Skeletal muscle tissue (tissue), 4 donors: ENCODE results near the gene ANKS1B. TPM values are rescaled to one million over a fixed set of nuclear protein-coding genes. Genes with fewer than 3 reads are reported as not detected.
"Not testable (repeated sequence)": the region's sequence is repeated elsewhere in the genome, so short reads cannot be mapped to it uniquely, and the experiment has no call there.

Experiments used
- H3K27ac ChIP-seq: one replicate; pipeline ENCODE4 v1.7.0; 2013; ENCODE audit warnings: mild to moderate bottlenecking, low read depth, low read length, inconsistent platforms
- H3K27me3 ChIP-seq, 3 donors: one replicate each; pipeline ENCODE4 v1.7.0; 2013; ENCODE audit warnings: low read length in 3 of 3; ENCODE audit not compliant: control insufficient read depth in 3 of 3, insufficient read depth in 3 of 3
- H3K36me3 ChIP-seq, 3 donors: one replicate each; pipeline ENCODE4 v1.7.0; 2013; ENCODE audit warnings: low read length in 3 of 3; ENCODE audit not compliant: control insufficient read depth in 3 of 3, insufficient read depth in 3 of 3
- H3K4me1 ChIP-seq, 3 donors: one replicate each; pipeline ENCODE4 v1.7.0; 2013; ENCODE audit warnings: low read length in 3 of 3, mild to moderate bottlenecking in 3 of 3; ENCODE audit not compliant: control insufficient read depth in 3 of 3, insufficient read depth in 3 of 3
- H3K4me3 ChIP-seq, 3 donors: one replicate each; pipeline ENCODE4 v1.7.0; 2013; ENCODE audit warnings: low read length in 3 of 3
- H3K9ac ChIP-seq, 3 donors: one replicate each; pipeline ENCODE4 v1.7.0; 2013; ENCODE audit warnings: low read length in 3 of 3, mild to moderate bottlenecking in 3 of 3, moderate library complexity in 2 of 3, low read depth in 1 of 3
- H3K9me3 ChIP-seq, 3 donors: one replicate each; pipeline ENCODE4 v1.7.0; 2013; ENCODE audit warnings: low read length in 3 of 3; ENCODE audit not compliant: control insufficient read depth in 3 of 3
- total RNA-seq: library from RNA; depleted of rRNA; stranded (reverse); fragments of >200 nt; gene quantifications from one replicate; pipeline ENCODE4 v1.2.3, GENCODE V29; 2014
- donor health status: Osteomylitis.

Gene ANKS1B
- 10.4 TPM for total RNA-seq

DNA sequence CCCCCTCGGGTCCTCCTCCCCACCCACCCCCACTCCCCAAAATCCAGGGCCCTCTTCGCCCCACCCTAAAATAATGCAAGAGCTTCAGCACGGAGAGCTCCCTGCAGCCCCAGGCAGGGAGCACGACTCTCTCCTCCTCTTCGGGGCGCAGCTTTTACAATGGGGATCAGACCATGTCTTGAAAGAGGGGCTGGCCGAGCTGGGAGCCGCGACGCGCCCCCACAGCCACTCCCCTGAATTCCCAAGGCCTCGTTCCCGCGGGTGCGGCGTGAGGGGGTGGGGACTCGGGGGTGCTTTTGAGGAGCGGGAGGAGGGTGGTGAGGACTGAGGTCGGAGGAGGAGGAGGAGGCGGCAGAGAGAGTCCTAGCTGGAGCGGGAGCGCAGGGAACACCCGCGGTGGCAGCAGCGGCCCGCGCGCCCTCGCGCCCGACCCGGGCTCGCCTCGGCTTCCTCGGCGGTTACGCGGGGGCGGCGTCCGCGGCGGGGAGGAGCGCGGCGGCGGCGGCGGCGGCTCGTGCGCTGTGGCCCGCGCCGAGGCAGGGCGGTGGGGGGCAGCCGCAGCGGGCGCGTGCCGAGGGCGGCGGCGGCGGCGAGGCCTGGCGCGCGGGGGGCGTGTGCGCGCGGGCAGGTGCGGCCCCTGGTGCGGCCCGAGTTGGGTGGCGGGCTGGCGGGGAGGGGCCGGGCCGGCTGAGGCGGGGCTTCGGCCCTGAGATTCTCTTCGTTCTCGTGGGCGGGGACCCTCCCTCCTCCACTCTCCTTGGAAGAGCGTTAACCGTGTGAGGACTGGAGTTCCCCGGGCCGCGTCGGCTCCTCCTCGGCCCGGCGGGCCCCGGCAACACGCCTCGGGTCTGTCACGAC is at the start of gene ANKS1B:
Gene ANKS1B, minus strand, starts transcription at position 666 of the 858 bp plus-strand sequence. CDS start 699 bp downstream, outside the sequence.
- Histone ChIP-seq H3K36me3 (no peaks in the 10 kb centered on the region), H3K9me3 (no peaks in the 10 kb centered on the region), H3K27me3 (no peaks in the 10 kb centered on the region), H3K4me3 (peak within 1 kb of the TSS; percentile 70 to 84 (median 76)), H3K4me1 (peaks cover 2 to 9% (median 4%) of the 10 kb centered on the region in 3 donors), H3K27ac (peak within 1 kb of the TSS; percentile 54), H3K9ac (peak within 1 kb of the TSS; percentile 71 to 85 (median 79))

DNA sequence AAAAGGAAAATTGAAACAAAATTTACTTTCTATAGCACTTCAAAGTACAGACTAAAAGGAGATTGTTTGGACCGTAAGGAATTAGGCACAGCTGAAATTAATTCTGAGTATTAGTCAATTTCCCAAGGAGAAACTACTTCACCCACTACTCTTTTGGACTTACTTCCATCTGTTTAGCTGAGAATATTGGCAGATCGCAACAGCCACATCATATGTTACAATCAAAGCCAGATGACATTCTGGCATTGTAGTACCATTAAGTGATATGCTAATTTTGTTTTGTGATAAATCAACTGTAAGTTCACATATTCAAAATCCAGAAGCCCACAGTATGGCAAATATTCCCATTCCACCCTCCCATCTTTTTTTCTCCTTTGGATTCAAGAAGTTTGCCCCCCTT is 47.1 kb upstream of the ANKS1B start:
- no peak overlapping the region for H3K9ac ChIP-seq
- no peaks in the 10 kb centered on the region for H3K9me3 ChIP-seq
- no peak overlapping the region for H3K4me3 ChIP-seq
- H3K4me1 ChIP-seq, result no peaks in the 10 kb centered on the region
- H3K27ac ChIP-seq, result no peak overlapping the region
- no peaks in the 10 kb centered on the region for H3K27me3 ChIP-seq
- H3K36me3 ChIP-seq, result no peaks in the 10 kb centered on the region

DNA sequence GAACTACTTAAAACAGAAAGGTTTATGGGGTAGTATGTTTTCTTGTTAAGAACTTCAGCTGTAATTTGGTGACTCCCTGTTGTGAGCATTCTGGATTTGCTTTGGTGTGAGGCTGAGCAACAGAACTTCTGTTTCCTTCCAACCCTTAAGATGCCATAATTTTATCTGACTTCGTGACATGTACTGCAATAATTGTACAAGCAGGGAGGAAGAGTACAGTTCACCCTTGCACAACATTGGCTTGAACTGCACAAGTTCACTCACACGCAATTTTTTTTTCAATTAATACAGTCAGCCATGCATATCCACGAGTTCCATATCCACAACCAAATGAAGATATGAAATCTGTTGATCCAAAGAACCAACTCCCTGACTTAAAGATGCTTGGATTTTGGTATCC is 42.9 kb upstream of the ANKS1B start:
- H3K36me3 ChIP-seq, result no peaks in the 10 kb centered on the region
- H3K4me1 ChIP-seq, result no peaks in the 10 kb centered on the region
- H3K4me3 ChIP-seq, result no peak overlapping the region
- no peaks in the 10 kb centered on the region for H3K9me3 ChIP-seq
- no peak overlapping the region for H3K27ac ChIP-seq
- H3K27me3 ChIP-seq, result no peaks in the 10 kb centered on the region
- no peak overlapping the region for H3K9ac ChIP-seq

DNA sequence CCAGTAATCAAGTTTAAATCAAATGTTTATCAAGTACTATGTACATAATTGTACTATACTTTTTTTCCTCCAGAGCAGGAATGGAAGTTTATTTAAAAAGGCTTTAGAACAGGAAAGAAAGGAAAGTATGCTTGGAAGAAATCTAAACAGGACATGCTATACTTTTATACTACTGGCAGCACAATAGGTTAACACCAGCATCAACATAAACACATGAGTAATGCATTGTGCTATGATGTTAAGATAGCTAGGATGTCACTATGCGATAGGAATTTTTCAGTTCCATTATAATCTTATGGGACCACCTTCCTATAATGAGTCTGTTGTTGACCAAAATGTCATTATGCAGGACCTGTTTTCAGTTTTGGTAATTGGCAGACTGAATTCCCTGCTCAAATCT is 41.5 kb upstream of the ANKS1B start:
- H3K27me3 ChIP-seq, result no peaks in the 10 kb centered on the region
- H3K4me3 ChIP-seq, result no peak overlapping the region
- H3K9me3 ChIP-seq, result no peaks in the 10 kb centered on the region
- no peaks in the 10 kb centered on the region for H3K36me3 ChIP-seq
- H3K9ac ChIP-seq, result no peak overlapping the region
- no peak overlapping the region for H3K27ac ChIP-seq
- no peaks in the 10 kb centered on the region for H3K4me1 ChIP-seq

DNA sequence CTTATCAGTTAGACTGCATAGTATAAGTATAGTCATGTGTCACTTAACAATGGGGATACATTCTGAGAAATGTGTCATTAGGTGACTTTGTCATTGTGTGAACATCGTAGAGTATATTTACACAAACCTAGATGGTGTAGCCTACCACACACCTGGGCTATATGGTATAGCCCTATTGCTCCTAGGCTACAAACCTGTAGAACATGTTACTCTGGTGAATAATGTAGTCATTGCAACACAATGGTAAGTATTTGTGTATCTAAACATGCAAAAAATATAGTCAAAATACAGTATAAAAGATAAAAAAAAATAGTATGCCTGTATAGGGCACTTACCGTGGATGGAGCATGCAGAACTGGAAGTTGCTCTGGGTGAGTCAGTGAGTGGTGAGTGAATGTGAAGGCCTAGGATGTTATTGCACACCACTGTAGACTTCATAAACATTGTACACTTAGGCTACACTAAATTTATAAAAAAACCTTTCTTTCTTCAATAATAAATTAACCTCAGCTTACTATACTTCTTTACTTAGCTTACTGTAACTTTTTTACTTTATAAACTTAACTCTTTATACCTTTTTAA is 40.3 kb upstream of the ANKS1B start:
- no peak overlapping the region for H3K27ac ChIP-seq
- H3K9me3 ChIP-seq, result no peaks in the 10 kb centered on the region
- no peaks in the 10 kb centered on the region for H3K27me3 ChIP-seq
- H3K4me1 ChIP-seq, result no peaks in the 10 kb centered on the region
- no peak overlapping the region for H3K9ac ChIP-seq
- H3K4me3 ChIP-seq, result no peak overlapping the region
- H3K36me3 ChIP-seq, result no peaks in the 10 kb centered on the region

DNA sequence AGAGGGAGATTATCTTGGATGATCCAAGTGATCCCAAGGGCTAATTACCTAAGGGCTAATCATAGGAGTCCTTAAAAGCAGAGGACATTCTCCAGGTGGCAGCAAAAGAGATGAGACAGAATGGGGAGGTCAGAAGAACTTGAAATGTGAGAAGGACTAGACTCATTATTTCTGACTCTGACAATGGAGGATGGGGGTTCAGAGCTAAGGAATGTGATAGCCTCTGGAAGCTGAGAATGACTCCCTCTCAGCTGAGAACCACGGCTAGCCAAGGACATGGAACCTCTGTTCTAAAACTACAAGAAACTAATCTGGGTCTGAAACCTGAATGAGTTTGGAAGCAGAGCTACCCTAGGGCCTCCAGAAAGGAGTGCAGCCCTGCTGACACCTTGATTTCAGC is 35.6 kb upstream of the ANKS1B start:
- Histone ChIP-seq H3K4me3 (no peak overlapping the region), H3K27ac (no peak overlapping the region), H3K9me3 (no peaks in the 10 kb centered on the region), H3K9ac (no peak overlapping the region), H3K36me3 (no peaks in the 10 kb centered on the region), H3K4me1 (no peaks in the 10 kb centered on the region), H3K27me3 (no peaks in the 10 kb centered on the region)

DNA sequence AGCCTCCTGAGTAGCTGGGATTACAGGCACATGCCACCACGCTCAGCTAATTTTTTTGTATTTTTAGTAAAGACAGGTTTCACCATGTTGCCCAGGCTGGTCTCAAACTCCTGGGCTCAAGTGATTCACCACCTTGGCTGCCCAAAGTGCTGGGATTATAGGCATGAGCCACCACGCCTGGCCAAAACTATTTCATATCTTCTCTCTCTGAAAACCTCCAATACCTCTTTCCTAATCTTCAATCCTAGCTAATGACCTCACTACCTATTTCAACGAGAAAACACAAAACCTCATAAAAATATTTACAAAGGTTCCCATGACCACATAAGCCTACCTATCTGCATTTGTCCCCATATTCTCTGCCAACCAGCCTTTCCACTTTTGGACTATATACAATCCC is 32.3 kb upstream of the ANKS1B start:
- no peaks in the 10 kb centered on the region for H3K9me3 ChIP-seq
- H3K4me1 ChIP-seq, result no peaks in the 10 kb centered on the region
- no peaks in the 10 kb centered on the region for H3K36me3 ChIP-seq
- no peak overlapping the region for H3K9ac ChIP-seq
- no peak overlapping the region for H3K27ac ChIP-seq
- no peaks in the 10 kb centered on the region for H3K27me3 ChIP-seq
- H3K4me3 ChIP-seq, result no peak overlapping the region

DNA sequence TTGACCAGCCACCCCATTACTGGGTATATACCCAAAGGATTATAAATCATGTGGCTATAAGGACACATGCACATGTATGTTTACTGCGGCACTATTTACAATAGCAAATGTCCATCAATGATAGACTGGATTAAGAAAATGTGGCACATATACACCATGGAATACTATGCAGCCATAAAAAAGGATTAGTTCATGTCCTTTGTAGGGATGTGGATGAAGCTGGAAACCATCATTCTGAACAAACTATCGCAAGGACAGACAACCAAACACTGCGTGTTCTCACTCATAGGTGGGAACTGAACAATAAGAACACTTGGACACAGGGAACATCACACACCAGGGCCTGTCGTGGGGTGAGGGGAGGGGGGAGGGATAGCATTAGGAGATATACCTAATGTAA is 31.6 kb upstream of the ANKS1B start:
- H3K4me3 ChIP-seq, H3K36me3 ChIP-seq, H3K27ac ChIP-seq, H3K9me3 ChIP-seq, H3K9ac ChIP-seq, H3K27me3 ChIP-seq, H3K4me1 ChIP-seq: not testable (repeated sequence)

DNA sequence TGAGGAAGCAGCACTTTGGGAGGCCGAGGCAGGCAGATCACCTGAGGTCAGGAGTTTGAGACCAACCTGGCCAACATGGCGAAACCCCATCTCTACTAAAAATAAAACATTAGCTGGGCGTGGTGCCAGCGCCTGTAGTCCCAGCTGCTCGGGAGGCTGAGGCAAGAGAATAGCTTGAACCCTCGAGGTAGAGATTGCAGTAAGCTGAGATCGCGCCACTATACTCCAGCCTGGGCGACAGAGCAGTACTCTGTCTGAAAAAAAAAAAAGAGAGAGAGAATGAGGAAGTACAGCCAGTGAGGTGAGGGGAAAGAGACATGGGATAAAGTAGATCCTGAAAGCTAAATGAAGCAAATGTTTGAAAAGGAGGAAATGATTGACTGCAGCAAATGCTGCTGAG is 21.1 kb upstream of the ANKS1B start:
- H3K36me3 ChIP-seq, H3K27ac ChIP-seq, H3K9me3 ChIP-seq, H3K9ac ChIP-seq, H3K4me3 ChIP-seq, H3K27me3 ChIP-seq, H3K4me1 ChIP-seq: not testable (repeated sequence)

DNA sequence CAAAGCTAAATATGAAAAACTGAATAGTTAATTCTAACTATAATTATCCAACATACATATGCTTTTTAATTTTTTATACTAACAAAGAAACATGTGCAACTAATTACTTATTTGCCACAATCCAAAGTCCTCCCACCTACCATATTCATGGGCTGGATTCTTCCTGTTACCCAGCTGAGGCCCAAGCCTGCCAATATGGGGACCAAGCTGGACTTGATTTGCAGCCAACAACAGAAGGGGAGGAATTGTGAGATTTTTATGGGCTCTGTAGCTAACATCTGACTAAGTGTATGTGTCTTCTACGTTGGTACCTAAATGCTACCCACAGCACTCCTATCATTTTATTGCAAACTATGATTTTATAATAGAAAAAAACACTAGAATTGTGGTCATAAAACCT is 13.1 kb upstream of the ANKS1B start:
- H3K9ac ChIP-seq, result no peak overlapping the region
- peaks cover 0 to 7% (median 0%) of the 10 kb centered on the region in 3 donors for H3K9me3 ChIP-seq
- no peak overlapping the region for H3K4me3 ChIP-seq
- H3K36me3 ChIP-seq, result no peaks in the 10 kb centered on the region
- H3K4me1 ChIP-seq, result no peaks in the 10 kb centered on the region
- H3K27me3 ChIP-seq, result no peaks in the 10 kb centered on the region
- H3K27ac ChIP-seq, result no peak overlapping the region
